GM19035 (cell line): ENCODE results near the gene SIRT2.

ENCODE experiments used
- ATAC-seq: cut with Tn5 transposase; IDR thresholded peaks from one replicate; pipeline ENCODE4 v1.9.1; 2021; ENCODE audit not compliant: unreplicated experiment

SIRT2 gene

DNA sequence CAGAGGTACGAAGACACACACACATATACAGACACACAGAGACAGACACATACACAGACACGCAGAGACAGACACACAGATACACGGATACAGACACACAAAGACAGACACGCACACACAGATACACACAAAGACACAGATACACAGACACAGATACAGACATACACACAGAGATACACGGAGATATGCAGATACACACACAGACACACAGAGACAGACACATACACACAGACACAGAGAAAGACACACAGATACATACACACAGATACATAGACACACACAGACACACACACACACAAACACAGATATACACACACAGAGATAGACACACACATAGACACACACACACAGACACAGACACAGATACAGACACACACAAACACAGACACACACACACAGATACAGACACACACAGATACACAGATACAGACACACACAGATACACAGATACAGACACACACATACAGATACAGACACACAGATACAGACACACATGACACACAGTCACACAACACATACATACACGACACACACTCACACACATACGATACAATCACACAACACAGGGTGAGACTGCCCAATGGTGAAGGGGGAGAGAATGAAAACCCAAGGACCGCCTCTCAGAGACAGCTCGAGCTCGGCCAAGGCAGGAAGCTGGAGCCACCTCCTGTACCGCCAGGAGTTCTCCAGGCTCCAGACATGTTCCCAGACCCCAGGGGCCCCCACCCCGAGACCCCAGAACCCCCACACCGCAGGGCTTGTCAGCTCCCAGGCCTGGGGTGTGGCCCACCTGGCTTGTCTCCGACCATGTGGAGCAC is 21.4 kb upstream of the SIRT2 start:
- ATAC-seq, result no peak

DNA sequence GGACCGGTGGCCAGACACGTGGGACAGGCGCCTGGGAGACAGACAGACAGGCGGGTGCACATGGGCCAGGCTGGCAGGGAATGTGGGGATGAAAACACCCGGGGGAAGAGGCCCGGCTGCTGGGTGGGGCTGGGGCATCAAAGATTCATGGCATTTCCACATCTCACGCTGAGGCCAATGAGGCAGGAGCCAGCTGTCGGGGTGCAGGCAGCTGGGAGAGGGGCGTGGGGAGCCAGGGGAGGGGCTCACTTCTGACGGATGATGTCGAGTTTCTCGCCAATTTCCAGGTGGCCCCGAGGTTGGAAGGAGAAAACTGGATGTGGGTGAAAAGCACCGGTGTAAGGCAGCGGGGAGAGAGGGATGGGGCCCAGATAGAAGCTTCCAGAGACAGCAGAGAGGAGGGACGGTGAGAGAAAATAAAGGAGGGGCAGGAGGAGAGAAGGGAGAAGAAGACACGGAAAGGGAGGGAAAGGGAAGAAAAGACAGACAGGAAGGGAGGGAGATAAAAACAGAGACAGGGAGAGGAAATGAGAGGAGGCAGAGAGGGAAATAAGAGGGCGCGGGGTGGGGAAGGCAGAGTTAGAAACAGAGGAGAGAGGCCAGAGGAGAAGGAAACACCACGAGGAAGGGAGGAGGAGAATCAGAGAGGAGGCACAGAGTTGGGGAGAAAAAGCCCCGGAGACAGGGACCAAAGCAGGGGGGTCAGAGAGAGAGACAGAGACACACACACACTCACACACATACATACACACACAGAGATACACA is 20.6 kb upstream of the SIRT2 start:
- no peak for ATAC-seq

DNA sequence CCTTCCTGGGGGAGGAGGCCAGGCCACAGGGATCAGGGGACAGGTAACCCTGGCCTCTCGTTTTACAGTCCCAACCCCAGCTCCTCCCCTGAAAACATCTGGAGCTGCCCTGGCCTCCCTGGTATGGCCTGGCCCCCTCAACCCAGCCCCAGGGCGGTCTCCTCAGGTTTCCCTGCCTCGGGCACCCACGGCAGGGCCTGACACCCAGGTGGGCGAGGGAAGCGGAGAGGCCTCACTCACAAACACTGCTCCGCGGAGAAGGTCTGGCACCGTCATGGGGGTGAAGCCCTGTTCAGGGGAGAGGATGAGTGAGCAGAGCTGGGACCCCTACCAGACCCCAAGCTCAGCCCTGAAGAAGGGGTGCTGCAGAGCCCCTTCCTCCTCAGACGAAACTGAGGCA is 19.1 kb upstream of the SIRT2 start:
- ATAC-seq, result no peak

DNA sequence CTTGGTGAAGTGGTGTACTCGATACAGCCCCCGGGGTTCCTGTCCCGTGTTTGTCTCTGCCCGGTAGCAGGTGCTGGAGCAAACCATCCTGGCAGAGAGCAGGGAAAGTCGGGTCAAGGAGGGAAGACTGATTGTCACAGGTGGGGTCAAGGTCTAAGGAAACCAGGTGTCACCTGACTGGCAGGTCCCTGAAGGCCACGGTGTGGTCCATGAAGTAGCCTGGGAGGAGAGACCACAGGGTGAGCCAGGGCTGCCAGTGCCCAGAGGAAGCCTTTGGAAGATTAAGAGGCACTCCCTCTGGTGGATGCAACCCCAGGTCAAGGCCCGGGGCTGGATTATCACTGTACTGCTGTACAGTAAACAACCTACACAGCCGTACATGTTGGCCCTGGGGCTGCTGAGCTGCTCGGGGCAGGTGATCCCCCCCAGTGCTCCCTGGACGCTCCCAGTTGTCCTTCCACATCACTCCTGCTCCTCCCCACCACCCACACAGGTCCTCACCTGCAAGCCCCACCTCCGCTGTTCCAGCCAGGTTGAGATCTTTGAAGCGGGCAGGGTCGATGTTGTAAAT is 18.6 kb upstream of the SIRT2 start:
- no peak for ATAC-seq

DNA sequence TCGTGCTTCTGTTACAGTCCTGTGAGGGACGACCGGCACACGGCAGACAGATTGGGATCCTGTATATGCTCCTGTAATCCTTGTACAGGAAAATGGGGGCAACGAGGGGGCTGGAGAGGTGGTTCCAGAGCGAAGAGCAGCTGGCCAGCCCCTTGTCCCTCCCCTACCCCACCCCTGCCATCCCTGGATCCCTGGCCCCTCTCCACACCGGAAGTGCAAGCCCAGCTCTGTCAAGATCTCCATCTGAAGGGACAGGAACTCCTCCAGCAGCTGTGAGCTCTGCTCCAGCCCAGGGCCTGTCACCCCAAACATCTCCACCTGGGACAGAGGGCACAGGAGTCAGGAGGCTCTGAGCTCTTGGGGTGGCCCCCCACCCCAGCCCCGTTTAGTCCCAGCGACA is 18.1 kb upstream of the SIRT2 start:
- no peak for ATAC-seq

DNA sequence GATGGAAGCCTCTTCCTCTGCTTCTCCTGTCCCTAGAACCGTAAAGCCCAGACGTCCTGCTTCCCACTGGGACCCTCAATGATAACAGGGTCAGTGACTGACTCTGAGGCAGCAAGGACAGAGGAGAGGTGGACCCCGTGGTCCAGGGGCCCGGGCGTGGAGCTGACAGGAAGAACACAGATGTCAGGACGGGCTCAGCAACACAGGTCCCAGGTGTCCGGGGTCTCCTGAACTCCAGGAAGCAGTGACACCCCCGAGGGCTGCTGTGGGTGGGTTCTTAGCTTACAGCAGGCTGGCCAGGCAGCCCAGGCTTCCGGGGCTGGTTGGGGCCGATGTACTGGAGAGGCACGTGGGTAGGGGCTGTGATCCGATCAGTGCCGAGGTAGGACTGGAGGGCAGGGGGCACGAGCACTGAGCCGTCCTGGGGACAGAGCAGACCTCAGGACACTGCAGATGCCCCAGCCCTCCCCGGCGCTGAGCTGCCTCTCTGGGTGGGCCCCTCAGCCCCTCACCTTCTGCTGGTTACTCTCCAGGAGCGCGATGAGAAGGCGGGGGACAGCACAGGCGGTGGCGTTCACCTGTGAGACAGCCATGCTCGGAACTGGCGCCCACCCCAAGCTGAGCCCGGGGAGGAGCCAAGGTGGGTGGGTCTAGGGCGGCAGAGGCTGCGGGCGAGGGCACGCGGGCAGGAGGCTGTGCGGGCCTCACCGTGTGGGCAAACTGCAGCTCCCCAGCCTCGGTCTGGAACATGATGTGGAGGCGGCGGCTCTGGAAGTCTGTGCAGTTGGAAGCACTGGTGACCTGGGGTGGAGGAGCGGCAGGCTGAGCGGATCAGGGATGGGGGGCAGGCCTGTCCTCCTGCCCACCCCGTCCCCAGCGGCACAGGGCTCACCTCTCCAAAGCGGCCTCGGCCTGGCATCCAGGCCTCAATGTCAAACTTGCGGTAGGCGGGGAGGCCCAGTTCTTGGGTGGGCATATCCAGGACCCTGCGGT is 16.2 kb upstream of the SIRT2 start:
- no peak for ATAC-seq

DNA sequence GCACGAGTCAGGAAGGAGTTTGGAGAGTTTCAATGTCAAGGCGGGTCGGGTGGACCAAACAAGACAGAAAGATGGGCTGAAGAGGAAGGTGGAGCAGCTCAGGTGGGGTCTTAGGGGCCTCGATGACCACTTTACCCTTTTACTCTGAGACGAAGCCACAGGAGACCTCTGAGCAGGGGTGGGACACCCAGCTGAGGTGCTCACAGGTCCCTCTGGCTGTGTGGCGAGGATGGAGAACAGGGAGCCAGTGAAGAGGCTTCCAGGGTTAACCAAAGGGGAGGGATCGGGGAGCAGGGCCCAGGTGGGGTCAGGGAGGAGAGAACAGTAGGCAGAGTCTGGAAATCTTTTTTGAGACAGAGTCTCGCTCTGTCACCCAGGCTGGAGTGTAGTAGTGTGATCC is 14.5 kb upstream of the SIRT2 start:
- no peak for ATAC-seq

DNA sequence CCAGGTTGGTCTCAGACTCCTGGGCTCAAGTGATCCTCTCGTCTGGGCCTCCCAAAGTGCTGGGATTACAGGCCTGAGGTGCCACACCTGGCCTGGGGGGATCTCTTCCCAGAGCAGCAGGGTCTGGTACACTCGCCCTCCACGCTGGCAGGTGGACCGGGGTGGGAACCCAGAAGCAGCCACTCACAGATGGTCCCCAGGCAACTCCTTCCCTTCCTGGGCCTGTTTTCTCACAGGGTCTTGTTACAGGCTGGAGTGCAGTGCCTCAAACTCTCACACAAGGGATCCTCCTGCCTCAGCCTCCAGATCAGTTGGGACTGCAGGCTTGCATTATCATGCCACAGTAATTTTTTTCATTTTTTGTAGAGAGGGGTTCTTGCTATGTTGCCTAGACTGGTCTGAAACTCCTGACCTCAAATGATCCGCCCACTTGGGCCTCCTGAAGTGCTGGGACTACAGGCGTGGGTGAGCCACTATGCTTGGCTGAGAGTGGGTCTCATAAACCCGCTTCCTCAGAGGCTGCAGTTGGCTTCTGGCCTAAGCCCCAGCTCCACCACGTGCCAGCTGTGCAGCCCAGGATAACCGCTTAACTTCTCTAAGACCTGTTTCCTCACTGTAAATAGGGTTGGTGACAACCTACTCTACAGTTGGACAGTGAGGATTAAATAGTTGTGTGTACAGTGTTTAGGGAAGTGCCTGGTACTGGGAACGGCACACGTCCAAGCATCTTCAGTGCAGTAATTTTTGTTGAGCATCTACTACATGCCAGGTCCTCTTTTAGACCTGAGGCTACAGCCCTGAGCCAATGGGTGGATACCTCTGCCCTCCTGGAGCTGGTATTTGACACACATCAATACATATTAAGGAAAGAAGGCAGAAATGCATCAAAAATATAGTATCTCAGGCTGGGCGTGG is 13.4 kb upstream of the SIRT2 start:
- no peak for ATAC-seq

DNA sequence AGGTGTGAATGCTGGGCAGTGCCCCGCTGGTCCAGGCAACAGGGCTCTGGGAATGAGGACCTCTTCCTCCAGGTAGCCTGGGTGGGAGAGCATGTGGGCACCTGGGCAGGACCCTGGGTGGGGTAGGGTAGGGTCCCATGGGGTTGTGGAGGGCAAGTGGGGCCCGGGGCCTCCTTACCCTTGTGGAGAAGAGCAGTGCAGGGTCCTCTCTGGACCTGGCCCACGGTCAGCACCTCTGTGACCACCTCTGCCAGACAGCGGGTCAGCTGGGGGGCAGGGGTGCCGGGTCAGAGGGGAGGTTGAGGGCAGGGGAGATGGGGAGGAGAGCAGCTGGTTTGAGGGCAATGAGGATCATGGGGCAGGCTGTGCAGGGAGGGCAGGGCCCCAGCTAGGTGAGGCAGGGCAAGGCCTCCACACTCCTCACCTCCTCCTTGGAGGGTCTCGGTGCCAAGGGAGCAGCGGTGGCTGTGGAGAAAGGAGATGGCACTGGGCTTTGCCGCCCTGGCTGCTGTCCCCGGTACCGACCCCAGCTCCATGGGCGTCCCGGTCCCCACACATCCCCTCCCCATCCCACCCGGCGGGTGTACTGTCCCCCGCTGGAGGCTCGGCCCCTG is 12.1 kb upstream of the SIRT2 start:
- ATAC-seq, result no peak

DNA sequence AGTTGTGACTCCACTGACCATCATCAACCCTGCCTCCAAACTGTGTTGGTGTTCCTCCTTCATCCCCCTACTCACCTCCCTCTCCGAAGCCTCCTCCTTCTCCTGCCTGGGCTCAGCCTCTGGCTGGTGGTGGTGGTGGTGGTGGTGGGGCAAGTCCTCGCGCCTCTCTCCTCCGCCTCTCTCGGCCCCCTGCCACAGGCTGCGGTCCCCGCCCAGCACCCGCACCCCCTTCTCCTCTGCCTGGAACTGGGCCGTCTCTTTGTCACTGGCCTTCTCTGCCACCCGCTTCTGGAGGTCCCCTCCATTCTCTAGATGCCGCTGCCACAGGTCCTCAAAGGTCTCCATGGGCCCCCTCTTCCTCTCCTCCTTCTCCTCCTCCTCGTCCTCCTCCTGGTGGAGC is 11.1 kb upstream of the SIRT2 start:
- ATAC-seq, result no peak

DNA sequence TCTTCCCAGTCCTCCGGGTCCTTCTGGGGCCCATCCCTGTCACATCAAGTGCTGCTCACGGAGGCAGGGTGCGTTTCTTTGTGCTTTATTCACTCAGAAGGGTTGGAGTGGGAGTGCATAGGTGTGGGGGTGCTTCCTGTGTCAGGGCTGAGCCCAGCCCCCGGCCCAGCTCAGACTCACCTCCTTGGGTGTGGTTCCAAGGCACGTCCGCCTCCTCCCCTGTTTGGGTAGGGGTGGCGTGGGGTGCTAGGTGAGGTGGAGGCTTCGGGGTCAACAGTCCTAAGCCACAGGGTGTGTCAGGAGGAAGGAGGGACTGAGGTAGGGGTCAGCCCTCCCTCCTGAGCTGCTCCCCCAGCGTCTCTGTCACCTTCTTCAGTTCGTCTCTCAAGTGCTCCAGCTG is 9.5 kb upstream of the SIRT2 start:
- ATAC-seq, result no peak

DNA sequence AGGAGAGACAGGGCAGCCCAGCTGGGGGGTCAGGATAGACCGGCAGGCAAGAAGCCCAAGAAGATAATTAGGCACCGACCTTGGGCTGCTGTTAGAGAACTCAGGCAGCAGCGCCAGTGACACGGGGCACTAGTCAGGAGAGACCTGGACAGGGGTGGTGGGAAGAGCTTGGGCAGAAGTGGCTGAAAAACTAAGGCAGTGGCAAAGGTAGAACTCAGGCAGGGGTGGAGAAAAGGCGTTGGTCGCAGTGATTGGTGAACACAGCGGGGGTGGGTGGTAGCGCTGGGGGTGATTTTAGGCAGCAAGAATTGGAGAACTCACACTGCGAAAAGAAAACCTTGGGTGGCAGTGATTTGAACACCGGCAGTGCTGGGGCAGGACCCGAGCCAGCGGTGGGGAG is 8.3 kb upstream of the SIRT2 start:
- ATAC-seq, result no peak

DNA sequence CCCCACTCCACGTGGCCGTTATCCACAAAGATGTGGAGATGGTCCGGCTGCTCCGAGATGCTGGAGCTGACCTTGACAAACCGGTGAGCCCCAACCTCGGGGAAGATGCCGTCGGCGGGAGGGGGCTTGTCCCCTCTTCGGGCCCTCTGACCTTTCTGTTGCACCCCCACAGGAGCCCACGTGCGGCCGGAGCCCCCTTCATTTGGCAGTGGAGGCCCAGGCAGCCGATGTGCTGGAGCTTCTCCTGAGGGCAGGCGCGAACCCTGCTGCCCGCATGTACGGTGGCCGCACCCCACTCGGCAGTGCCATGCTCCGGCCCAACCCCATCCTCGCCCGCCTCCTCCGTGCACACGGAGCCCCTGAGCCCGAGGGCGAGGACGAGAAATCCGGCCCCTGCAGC is 7.8 kb upstream of the SIRT2 start:
- ATAC-seq, result no peak

DNA sequence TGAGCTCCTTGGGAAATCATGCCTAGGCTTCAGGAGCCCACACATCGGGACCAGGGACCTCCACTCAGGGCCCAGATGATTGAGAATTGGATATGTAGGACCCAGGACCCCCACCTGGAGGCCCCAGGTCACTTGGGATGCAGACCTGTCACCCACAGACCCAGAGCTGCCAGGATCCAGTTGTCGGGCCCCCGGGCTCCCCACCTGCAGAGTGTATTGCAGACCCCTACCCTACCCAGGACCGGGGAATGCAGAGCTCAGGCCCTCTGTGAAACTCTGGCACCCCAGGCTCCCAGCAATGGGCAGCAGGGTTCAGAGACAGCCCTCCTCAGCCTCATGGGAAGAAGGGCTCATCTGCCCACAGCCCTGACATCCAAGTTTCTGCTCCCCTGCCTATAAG is 6.2 kb upstream of the SIRT2 start:
- ATAC-seq, result no peak

DNA sequence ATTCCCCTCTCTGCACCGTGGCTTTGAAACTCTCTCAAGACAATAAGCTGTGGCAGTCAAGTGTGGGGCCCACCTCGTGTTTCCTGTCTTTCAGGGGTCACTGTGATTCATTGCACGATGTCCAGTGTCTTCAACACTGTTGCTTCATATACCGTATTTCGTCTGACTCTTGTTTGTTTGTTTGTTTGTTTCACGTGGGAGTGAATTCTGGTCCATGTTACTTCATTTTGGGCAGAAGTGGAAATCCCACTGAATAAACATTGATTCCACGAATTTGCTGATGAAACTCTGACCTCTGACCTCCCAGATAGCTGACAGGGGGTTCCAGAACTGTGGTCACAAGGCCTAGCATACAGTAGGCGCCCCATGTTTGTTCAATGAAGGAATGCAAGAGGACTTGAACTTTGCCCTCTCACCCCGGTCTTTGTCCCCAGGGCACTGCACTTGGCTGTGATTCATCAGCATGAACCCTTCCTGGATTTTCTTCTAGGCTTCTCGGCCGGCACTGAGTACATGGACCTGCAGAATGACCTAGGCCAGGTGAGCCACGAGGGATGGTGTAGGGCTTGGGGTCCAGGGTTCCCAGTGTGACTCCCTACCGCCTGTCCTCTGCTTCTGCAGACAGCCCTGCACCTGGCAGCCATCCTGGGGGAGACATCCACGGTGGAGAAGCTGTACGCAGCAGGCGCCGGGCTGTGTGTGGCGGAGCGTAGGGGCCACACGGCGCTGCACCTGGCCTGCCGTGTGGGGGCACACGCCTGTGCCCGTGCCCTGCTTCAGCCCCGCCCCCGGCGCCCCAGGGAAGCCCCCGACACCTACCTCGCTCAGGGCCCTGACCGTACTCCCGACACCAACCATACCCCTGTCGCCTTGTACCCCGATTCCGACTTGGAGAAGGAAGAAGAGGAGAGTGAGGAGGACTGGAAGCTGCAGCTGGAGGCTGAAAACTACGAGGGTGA is 5.4 kb upstream of the SIRT2 start:
- no peak for ATAC-seq

DNA sequence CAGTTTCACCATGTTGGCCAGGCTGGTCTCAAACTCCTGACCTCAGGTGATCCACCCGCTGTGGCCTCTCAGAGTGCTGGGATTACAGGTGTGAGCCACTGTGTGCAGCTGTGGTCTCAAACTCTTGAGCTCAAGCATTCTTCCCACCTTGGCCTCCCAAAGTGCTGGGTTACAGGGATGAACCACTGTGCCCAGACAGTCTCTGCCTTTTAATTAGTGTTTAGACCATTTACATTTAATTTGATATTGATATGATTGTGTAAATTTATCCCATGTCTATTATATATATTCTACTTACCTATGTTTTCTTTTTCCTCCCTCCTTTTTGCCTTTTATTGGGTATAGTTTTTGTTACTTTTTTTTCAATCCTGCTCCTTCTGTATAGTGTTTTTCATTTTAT is 2.3 kb upstream of the SIRT2 start:
- no peak for ATAC-seq

DNA sequence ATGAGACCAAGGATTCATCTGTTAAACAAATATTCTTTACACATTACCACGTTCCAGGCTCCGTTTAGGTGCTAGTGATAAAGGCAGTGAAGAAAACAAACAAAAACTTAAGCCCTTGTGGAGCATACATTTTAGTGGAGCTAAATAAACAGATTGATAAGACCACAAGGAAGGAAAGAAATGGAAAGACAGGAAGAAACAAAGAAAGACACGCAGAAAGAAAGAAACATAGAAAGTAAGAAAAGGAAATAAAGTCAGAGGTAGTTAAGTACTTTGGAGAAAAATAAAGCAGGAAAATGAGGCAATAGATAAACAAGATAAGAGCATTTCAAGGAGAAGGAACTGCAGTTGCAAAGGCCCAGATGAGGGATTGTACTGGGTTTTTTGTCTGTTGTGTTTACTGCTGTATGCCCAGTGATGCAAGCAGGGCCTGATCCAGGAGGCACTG is 1.3 kb upstream of the SIRT2 start:
- no peak for ATAC-seq

DNA sequence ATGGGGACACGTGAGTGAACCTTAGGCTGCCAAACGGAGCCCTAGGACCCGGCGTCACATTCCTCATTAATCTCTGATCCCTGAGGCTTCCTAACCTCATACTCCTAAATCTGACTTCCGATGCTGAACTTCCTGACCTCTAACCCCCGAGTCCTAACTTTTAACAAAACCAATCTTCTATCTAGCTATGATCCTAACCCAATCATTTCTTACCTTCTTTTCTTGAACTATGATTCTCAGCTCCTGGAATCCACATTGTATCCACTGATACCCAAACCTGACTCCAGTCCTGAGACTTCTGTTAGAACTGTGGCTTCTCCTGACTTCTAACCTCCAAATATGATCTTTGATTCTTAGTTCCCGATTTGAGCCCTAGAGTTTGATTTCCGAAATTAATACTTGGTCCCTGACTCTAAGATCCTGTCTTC is 798 bp upstream of the SIRT2 start:
- ATAC-seq, result no peak
